Activated CD8-positive, alpha-beta memory T cell treated with anti-CD3 and anti-CD28 coated beads, Interleukin-2, amount 10 ng/mL, durations not matched to agents 7 days and 5 days (primary cell): ENCODE data around the gene CASQ1. TPM values are rescaled to one million over a fixed set of nuclear protein-coding genes. Genes with fewer than 3 reads are reported as not detected.

Source experiments
- ATAC-seq: fragments of 150-1000 bp; cut with Tn5 transposase; one replicate; pipeline ENCODE4 v1.10.0; 2021; ENCODE audit warnings: moderate library complexity
- CTCF ChIA-PET: fragments of 350-600 bp; sonication (Branson Sonifier 250); formaldehyde crosslinking; loops from one replicate; lab custom pipeline; 2021; ENCODE audit warnings: antibody characterized with exemption; lab: Charles Lee
- DNase-seq: peaks from one replicate; pipeline ENCODE4 v3.0.0-alpha.2; 2020
- H3K27ac Mint-ChIP-seq: one replicate; pipeline ENCODE4 v1.8.0; 2021; ENCODE audit warnings: mild to moderate bottlenecking, mixed read lengths
- H3K27me3 Mint-ChIP-seq: one replicate; pipeline ENCODE4 v1.8.0; 2021; ENCODE audit warnings: mixed read lengths
- H3K36me3 Mint-ChIP-seq: one replicate; pipeline ENCODE4 v1.8.0; 2021; ENCODE audit warnings: mild to moderate bottlenecking, mixed read lengths
- H3K4me1 Mint-ChIP-seq: one replicate; pipeline ENCODE4 v1.8.0; 2021; ENCODE audit warnings: mixed read lengths
- H3K4me3 Mint-ChIP-seq: one replicate; pipeline ENCODE4 v1.8.0; 2021; ENCODE audit warnings: mild to moderate bottlenecking, moderate library complexity, mixed read lengths
- H3K9me3 Mint-ChIP-seq: one replicate; pipeline ENCODE4 v1.8.0; 2022; ENCODE audit warnings: low read depth, mixed read lengths
- total RNA-seq, 2 experiments: library from RNA; stranded (reverse); gene quantifications; one replicate each; pipeline ENCODE4 v1.2.3, GENCODE V29; 2021

The CASQ1 gene
- total RNA-seq, 2 experiments from 2014 or later: 0.68 TPM; not detected in 1

DNA sequence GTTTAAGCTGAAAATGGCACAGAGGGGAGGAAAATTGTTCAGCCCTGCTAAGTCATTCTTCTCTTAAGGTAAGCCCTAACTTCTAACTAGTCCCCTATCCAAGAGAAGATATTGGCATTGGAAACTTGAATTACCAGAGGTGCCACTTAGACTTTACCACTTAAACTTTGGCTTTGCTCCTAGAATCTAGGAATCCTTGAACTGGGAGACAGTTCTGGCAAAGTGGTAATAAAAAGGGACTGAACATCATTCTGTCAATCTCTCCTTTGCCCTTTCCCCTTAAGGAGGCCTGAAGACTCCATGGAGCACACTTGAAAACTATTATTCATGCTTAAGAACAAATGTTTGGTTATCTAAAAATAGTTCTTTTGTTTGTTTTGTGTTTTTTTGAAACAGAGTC, 30.5 kb upstream of the CASQ1 start:
- H3K27ac Mint-ChIP-seq: no peak overlapping the region
- no peak overlapping the region for H3K4me3 Mint-ChIP-seq
- H3K4me1 Mint-ChIP-seq: peaks cover 9% of the 10 kb centered on the region
- no peaks in the 10 kb centered on the region for H3K9me3 Mint-ChIP-seq
- no peak for ATAC-seq
- H3K36me3 Mint-ChIP-seq: no peaks in the 10 kb centered on the region
- peaks cover 36% of the 10 kb centered on the region for H3K27me3 Mint-ChIP-seq
- CTCF ChIA-PET: interaction anchor here (0.9 to 1.9 kb wide), 2 partner anchors 92 to 132 kb away, joined by 3 to 4 read pairs; no protein-coding TSS in a partner anchor
- no peak for DNase-seq

DNA sequence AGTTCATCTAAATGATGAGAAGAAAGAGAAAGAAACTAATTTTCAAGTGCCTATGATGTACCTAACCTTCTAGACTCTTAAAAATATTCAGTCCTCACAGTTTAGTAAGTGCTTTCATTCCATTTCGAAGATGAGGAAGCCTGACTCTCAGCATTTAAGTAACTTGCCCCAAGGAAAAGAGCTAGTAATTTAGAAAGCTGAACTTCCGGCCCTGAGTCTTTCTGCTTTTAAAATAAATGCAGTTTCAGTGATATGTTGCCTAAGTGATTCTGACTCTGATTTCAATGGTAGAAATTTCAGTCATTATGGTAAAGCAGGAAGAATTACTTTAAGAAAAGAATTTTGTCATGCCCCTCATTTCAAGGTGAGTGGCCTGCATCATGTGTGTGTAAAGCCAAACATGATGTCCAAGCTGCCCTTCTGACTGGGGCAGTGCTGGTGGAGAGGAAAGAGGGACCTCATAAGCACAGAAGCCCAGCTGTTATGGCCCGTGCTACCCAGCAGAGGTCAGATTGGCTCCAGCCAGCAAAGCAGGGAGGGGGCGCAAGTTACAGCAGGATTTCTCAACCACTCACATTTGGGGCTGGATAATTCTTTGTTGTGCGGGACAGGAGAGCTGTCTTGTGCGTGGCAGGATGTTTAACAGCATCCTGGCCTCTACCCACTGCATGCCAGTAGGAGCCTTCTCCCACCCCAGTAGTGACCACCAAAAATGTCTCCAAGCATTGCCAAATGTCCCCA, 28.2 kb upstream of the CASQ1 start:
- H3K27ac Mint-ChIP-seq: no peak overlapping the region
- ATAC-seq (no peak), DNase-seq (no peak)
- H3K36me3 Mint-ChIP-seq: no peaks in the 10 kb centered on the region
- H3K4me3 Mint-ChIP-seq: no peak overlapping the region
- peaks cover 48% of the 10 kb centered on the region for H3K27me3 Mint-ChIP-seq
- CTCF ChIA-PET: interaction anchor here (0.7 to 0.9 kb wide), 2 partner anchors 123 to 214 kb away, joined by 3 read pairs; partner anchors contain the start of gene PEX19
- H3K4me1 Mint-ChIP-seq: peaks cover 19% of the 10 kb centered on the region
- H3K9me3 Mint-ChIP-seq: no peaks in the 10 kb centered on the region

DNA sequence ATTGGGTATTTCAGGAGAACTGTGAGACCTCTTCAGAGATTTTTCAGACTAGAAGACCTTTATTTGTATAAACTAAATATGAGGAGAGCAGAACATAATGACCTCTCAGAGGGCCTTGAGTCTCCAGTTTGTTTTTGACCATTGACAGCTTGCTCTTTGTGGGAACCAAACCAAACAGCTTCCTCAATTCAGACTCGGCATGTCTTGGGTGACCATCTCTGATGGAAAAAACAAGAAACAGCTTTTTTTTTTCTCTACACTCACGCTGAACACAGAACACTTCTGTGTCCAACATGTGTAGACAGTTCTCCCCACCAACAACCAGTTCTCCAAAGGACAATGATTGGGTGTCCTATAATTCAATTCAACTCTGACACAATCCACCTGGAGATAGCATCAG, 27.4 kb upstream of the CASQ1 start:
- ATAC-seq: no peak
- DNase-seq: no peak
- H3K27ac Mint-ChIP-seq: no peak overlapping the region
- H3K4me3 Mint-ChIP-seq: no peak overlapping the region
- CTCF ChIA-PET: interaction anchor here (0.8 kb wide), 1 partner anchor 89 kb away, joined by 3 read pairs; no protein-coding TSS in a partner anchor
- peaks cover 19% of the 10 kb centered on the region for H3K4me1 Mint-ChIP-seq
- H3K36me3 Mint-ChIP-seq: no peaks in the 10 kb centered on the region
- no peaks in the 10 kb centered on the region for H3K9me3 Mint-ChIP-seq
- peaks cover 45% of the 10 kb centered on the region for H3K27me3 Mint-ChIP-seq

DNA sequence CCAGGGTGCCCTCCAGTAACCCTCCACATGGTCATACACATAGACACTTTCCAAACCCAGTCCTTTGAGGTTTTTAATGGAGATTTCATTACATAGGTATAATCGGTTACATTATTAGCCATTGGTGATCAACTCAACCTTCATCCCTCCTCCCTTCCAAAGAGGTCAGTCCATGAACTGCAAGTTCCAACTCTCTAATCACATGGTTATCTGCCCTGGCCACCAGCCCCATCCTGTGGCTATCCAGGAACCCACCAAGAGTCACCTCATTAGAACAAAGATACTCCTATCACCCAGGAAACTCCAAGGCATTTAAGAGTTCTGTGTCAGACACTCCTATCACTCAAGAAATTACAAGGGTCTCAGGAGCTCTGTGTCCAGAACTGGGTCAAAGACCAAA, 26.8 kb upstream of the CASQ1 start:
- no peak for DNase-seq
- Mint-ChIP-seq H3K27ac (no peak overlapping the region), H3K27me3 (peaks cover 40% of the 10 kb centered on the region), H3K9me3 (no peaks in the 10 kb centered on the region), H3K4me3 (no peak overlapping the region), H3K36me3 (no peaks in the 10 kb centered on the region), H3K4me1 (peaks cover 19% of the 10 kb centered on the region)
- CTCF ChIA-PET: no interaction called here
- no peak for ATAC-seq

DNA sequence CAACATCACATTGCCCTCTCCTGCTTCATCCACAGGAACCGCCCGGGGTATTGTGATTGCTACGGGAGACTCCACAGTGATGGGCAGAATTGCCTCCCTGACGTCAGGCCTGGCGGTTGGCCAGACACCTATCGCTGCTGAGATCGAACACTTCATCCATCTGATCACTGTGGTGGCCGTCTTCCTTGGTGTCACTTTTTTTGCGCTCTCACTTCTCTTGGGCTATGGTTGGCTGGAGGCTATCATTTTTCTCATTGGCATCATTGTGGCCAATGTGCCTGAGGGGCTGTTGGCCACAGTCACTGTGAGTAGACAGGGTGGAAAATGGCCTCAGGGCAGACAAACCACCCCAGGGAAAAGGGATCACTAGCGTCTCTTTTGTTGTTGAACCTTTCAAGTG, 26.3 kb upstream of the CASQ1 start:
- Mint-ChIP-seq H3K9me3 (no peaks in the 10 kb centered on the region), H3K4me1 (peaks cover 20% of the 10 kb centered on the region), H3K4me3 (no peak overlapping the region), H3K27me3 (peaks cover 43% of the 10 kb centered on the region), H3K27ac (no peak overlapping the region), H3K36me3 (no peaks in the 10 kb centered on the region)
- no peak for ATAC-seq
- CTCF ChIA-PET: no interaction called here
- no peak for DNase-seq

DNA sequence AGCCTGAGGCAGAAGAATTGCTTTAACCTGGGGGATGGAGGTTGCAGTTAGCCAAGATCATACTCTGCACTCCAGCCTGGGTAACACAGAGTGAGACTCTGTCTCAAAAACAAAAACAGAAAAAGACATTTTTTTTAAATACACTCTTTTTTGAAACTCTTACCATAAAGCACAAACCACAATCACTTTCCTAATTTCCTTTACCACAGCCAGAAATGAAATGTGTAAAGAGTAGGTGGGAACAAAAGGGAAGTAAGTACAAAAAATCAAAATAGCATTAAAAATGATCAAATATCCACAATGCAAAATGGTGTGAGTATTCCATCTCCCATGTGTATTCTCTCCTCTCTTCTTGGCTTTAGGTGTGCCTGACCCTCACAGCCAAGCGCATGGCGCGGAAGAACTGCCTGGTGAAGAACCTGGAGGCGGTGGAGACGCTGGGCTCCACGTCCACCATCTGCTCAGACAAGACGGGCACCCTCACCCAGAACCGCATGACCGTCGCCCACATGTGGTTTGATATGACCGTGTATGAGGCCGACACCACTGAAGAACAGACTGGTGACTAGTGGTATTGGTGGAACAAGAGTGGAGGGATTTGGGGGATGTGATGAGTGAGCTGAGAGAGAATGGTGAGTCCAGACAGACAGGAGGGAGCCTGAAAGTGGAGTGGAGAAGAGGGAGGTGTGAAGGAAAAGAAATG, 24.1 kb upstream of the CASQ1 start:
- H3K9me3 Mint-ChIP-seq: no peaks in the 10 kb centered on the region
- ATAC-seq: no peak
- H3K4me1 Mint-ChIP-seq: peaks cover 30% of the 10 kb centered on the region
- no peak overlapping the region for H3K27ac Mint-ChIP-seq
- CTCF ChIA-PET: interaction anchor here (0.7 kb wide), 1 partner anchor 66 kb away, joined by 3 read pairs; no protein-coding TSS in a partner anchor
- peaks cover 49% of the 10 kb centered on the region for H3K27me3 Mint-ChIP-seq
- H3K36me3 Mint-ChIP-seq: no peaks in the 10 kb centered on the region
- no peak overlapping the region for H3K4me3 Mint-ChIP-seq
- DNase-seq: no peak

DNA sequence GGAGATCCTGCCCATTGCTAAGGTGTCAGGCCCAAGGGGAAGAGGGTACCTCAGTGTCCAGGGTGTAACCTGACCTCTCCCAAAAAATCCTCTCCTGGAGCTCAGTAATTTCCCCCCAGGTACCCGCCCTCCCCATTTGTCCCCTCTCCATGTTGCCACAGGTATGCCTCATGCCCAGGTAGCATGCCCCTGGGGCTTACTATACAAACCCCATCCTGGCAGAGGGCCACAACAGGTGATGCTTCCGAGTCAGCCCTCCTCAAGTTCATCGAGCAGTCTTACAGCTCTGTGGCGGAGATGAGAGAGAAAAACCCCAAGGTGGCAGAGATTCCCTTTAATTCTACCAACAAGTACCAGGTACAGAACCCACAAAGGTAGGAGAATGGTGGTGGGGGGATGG, 23.3 kb upstream of the CASQ1 start:
- DNase-seq: no peak
- Mint-ChIP-seq H3K36me3 (no peaks in the 10 kb centered on the region), H3K4me1 (peaks cover 28% of the 10 kb centered on the region), H3K27ac (no peak overlapping the region), H3K4me3 (no peak overlapping the region), H3K9me3 (no peaks in the 10 kb centered on the region), H3K27me3 (peaks cover 50% of the 10 kb centered on the region)
- CTCF ChIA-PET: interaction anchor here (0.7 kb wide), 1 partner anchor 66 kb away, joined by 3 read pairs; no protein-coding TSS in a partner anchor
- ATAC-seq: no peak

DNA sequence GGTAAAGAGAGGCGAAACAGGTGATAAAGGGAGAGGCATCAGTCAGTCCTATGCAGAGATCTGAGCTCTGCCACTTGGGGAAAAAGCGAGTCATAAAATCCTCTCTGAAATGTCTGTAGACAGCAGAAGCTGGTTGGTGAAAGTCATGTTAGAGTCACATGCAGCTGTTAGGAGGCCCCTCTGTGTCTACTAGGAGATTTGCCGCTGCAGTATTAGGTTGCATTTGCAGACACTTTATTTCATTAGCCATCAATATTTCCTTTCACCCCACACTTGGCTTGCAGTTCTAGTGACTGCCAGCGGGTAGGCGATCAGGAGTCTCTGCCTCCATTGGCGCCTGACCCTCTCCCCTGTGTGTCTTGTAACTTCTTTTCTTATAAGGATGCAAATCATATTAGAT, 22.8 kb upstream of the CASQ1 start:
- CTCF ChIA-PET: no interaction called here
- no peak for ATAC-seq
- Mint-ChIP-seq H3K4me3 (no peak overlapping the region), H3K27me3 (peaks cover 53% of the 10 kb centered on the region), H3K27ac (no peak overlapping the region), H3K9me3 (no peaks in the 10 kb centered on the region), H3K36me3 (no peaks in the 10 kb centered on the region), H3K4me1 (peaks cover 25% of the 10 kb centered on the region)
- no peak for DNase-seq

DNA sequence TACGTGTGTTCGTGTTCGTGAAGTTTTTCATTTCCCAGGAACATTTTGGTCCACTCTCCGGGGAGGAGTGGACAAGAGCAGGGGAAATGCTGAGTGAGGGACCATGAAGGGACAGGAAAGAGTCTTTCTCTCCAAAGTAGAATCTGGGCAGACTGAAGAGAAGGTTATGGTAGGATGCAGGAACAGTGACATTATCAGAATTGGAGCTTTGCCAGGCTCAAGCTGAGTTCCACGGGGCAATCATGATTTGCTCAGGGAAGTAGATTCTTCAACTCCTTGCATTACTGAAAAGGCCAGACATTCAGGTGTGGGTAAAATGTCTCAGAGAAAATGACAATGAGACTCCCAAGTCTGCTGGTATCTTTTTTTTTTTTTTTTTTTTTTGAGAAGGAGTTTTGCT, 22.4 kb upstream of the CASQ1 start:
- DNase-seq (no peak), ATAC-seq (no peak)
- no peak overlapping the region for H3K27ac Mint-ChIP-seq
- H3K36me3 Mint-ChIP-seq: no peaks in the 10 kb centered on the region
- peaks cover 25% of the 10 kb centered on the region for H3K4me1 Mint-ChIP-seq
- no peaks in the 10 kb centered on the region for H3K9me3 Mint-ChIP-seq
- CTCF ChIA-PET: interaction anchor here (1.5 to 1.8 kb wide), 2 partner anchors 82 to 84 kb away, joined by 5 to 7 read pairs; no protein-coding TSS in a partner anchor
- H3K4me3 Mint-ChIP-seq: no peak overlapping the region
- H3K27me3 Mint-ChIP-seq: peaks cover 57% of the 10 kb centered on the region

DNA sequence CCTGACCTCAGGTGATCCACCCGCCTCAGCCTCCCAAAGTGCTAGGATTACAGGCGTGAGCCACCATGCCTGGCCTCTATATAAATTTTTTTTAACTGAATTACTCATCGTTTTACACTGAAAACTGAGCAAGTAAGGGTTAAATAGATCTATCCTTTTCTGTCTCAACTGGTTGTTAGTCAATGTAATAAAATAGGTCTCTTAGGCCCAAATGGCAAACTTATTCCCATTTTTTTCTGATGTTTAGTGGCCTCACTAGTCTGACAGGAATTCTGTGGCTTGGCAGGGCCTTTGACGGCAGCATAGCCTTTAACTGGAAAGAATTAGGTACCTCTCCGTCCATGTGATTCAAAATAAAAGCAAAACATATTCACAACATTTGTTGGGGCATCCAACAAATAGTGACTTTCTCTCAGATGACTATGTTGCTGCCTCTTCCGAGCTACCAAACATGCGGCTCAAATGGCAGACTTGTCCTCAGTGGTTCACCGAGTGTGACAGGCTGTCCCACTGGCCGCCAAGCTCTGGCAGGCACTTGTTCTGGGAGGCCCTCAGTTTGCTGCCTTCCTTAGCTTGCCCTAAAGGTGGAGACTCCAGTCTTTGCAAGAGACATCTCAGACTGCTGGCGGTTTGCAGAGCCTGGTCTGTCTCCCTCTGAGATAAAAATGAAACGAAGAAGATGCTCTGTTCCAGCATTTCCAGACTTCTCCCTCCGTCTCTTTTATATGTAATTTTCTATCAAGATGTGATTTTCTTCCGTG, 21.6 kb upstream of the CASQ1 start:
- H3K9me3 Mint-ChIP-seq: no peaks in the 10 kb centered on the region
- CTCF ChIA-PET: interaction anchor here (0.9 to 1.8 kb wide), 8 partner anchors 8 to 208 kb away, joined by 3 to 7 read pairs (median 3); partner anchors contain the start of gene CASQ1
- no peak for DNase-seq

DNA sequence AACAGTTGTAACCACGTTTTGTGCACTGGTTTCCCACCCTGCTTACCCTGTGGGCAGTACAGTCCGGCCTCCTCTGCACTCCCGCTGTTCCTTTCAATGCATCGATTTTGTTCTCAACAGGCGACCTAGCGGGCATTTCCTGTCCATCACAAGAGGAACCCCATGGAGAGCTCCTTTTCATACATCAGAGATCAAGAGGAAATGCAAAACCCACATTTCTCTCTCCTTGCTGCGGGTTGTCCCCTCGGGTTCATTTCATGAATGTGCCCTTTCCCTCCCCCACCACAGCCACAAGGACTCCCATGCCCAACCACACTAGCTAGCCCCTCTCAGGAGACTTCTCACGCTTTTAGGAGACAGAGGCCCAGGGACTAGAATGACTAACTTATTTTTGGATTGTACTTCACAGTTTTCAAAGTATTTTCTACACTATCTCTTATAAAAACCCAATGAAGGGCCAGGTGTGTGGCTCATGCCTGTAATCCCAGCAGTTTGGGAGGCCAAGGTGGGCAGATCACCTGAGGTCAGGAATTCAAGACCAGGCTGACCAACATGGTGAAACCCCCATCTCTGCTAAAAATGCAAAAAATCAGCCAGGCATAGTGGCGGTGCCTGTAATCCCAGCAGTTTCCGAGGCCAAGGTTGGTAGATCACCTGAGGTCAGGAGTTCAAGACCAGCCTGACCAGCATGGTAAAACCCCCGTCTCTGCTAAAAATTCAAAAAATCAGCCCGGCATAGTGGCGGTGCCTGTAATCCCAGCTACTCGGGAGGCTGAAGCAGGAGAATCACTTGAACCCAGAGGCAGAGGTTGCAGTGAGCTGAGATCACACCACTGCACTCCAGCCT, 20.6 kb upstream of the CASQ1 start:
- H3K4me3 Mint-ChIP-seq: no peak overlapping the region

More for the DNA sequence above, 21.6 kb upstream of the CASQ1 start:
- Mint-ChIP-seq H3K27me3 (peaks cover 59% of the 10 kb centered on the region), H3K4me3 (no peak overlapping the region), H3K4me1 (peaks cover 21% of the 10 kb centered on the region), H3K27ac (no peak overlapping the region), H3K36me3 (no peaks in the 10 kb centered on the region)
- ATAC-seq: no peak

DNA sequence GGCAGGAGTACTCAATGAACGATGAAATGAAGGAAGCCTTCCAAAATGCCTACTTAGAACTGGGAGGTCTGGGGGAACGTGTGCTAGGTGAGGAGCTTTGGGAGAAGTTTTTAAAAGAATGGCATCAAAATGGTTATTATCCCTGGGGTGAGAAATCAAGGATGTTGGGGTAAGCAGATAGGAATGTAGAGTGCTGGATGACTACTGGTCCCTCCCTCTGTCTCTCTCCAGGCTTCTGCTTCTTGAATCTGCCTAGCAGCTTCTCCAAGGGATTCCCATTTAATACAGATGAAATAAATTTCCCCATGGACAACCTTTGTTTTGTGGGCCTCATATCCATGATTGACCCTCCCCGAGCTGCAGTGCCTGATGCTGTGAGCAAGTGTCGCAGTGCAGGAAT, 19.0 kb upstream of the CASQ1 start:
- ATAC-seq (no peak), DNase-seq (no peak)
- Mint-ChIP-seq H3K4me3 (no peak overlapping the region), H3K4me1 (peaks cover 14% of the 10 kb centered on the region), H3K36me3 (no peaks in the 10 kb centered on the region), H3K27me3 (peaks cover 56% of the 10 kb centered on the region), H3K27ac (no peak overlapping the region), H3K9me3 (no peaks in the 10 kb centered on the region)
- CTCF ChIA-PET: interaction anchor here (1.1 kb wide), 1 partner anchor 22 kb away, joined by 3 read pairs; no protein-coding TSS in a partner anchor

More for the DNA sequence above, 20.6 kb upstream of the CASQ1 start:
- no peak overlapping the region for H3K27ac Mint-ChIP-seq
- H3K9me3 Mint-ChIP-seq: no peaks in the 10 kb centered on the region
- CTCF ChIA-PET: interaction anchor here (0.9 to 1.8 kb wide), 8 partner anchors 9 to 207 kb away, joined by 3 to 7 read pairs (median 3); partner anchors contain the start of gene CASQ1
- ATAC-seq (peak; percentile 55), DNase-seq (peak; percentile 66)
- H3K27me3 Mint-ChIP-seq: peaks cover 66% of the 10 kb centered on the region
- H3K36me3 Mint-ChIP-seq: no peaks in the 10 kb centered on the region
- H3K4me1 Mint-ChIP-seq: peaks cover 21% of the 10 kb centered on the region
